Left cardiac atrium (tissue), 4 donors: ENCODE measurements around the gene DACH1. TPM values are rescaled to one million over a fixed set of nuclear protein-coding genes. Genes with fewer than 3 reads are reported as not detected.
A peak's percentile ranks its signal among the peaks of the same experiment; 100 is the strongest.
"Not testable (repeated sequence)": the region's sequence is repeated elsewhere in the genome, so short reads cannot be mapped to it uniquely, and the experiment has no call there.

ENCODE experiments used
- ATAC-seq, 2 donors: fragments of 200-7000 bp; cut with Tn5 transposase; one replicate each; pipeline ENCODE4 v1.9.1; 2020; ENCODE audit warnings: mild to moderate bottlenecking in 2 of 2, moderate library complexity in 2 of 2
- DNase-seq: peaks from one replicate; pipeline ENCODE4 v3.0.0-alpha.2; 2020
- intact Hi-C, 2 donors: fragments of 100-400 bp; cut with DNase I; formaldehyde crosslinking; loops; one replicate each; pipeline versions ENCODE4 v1.14.1 to v1.15.1; 2022 to 2023
- total RNA-seq, 2 donors: library from RNA; stranded (reverse); fragmentation: NEBNext Ultra II Directional; extraction: Animal tissue kit (Norgen Biotek cat#: 25700); gene quantifications; one replicate each; pipeline ENCODE4 v1.2.1, GENCODE V29; 2021
- donor health status: DM: no; HTN: yes; CAD: no.
- donor health status: DM: no; HTN: yes; CAD: no; lungs with severe emphysema.
- donor health status: DM: yes; HTN: yes; CAD: no.
- donor health status: Dilated cardiomyopathy.

The DACH1 gene
- total RNA-seq, 2 donors from 2014 or later, result 1.7 to 3.1 TPM

DNA sequence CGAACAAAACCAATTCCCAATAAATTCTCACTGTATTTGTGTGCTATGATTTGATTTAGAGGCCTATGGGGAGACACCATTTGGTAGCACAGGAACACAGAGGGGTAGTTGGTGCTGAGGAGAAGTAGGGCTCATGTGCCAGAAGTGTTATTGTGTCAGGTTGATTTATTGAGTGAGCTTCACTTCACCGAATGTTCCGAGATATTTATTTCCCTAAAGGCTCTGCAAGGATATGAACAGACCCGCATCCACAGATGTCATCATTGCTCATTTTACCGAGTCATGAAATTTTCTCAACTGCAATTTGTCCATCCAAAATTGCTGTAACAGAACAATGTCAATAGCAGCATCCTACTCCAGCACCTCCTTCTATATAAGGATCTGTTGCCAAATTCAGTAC lies 69.5 kb downstream of the DACH1 start:
- intact Hi-C loops, result no loop called here

GRCh38 chr13:71789693-71790329 lies 77.2 kb downstream of the DACH1 start:
- ATAC-seq, result no peak
- intact Hi-C loops, result no loop called here
- no peak for DNase-seq

More for the DNA sequence above, 69.5 kb downstream of the DACH1 start:
- no peak for DNase-seq
- ATAC-seq, result no peak

GRCh38 chr13:71789037-71789436 lies 78.0 kb downstream of the DACH1 start:
- ATAC-seq, result no peak
- DNase-seq, result no peak
- intact Hi-C loops, result no loop called here

- no peak for DNase-seq
- intact Hi-C loops, result no loop called here
- ATAC-seq, result no peak
Measured at GRCh38 chr13:71787414-71787813, 79.6 kb downstream of the DACH1 start.

- ATAC-seq (no peak), DNase-seq (no peak)
- intact Hi-C loops, result no loop called here
Measured at GRCh38 chr13:71786875-71787274, 80.1 kb downstream of the DACH1 start.

GRCh38 chr13:71785361-71785760 lies 81.6 kb downstream of the DACH1 start:
- no peak for ATAC-seq
- DNase-seq, result no peak
- intact Hi-C loops, result no loop called here

DNA sequence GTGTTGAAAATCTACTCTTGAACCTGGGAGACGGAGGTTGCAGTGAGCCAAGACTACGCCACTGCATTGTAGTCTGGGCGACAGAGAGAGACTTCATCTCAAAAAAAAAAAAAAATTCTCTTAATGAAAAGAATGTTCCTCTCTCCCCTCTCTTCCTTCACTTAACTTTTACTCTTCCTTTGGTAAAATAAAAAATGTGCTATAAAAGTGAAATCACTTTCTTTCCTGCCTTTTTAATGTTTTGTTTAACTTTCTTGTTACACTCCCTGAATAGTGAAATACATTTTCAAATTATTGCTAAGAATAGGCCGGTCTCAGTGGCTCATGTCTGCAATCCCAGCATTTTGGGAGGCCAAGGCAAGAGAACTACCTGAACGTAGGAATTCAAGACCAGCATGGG lies 86.5 kb downstream of the DACH1 start:
- intact Hi-C loops, result no loop called here
- DNase-seq, result no peak
- ATAC-seq, result no peak

DNA sequence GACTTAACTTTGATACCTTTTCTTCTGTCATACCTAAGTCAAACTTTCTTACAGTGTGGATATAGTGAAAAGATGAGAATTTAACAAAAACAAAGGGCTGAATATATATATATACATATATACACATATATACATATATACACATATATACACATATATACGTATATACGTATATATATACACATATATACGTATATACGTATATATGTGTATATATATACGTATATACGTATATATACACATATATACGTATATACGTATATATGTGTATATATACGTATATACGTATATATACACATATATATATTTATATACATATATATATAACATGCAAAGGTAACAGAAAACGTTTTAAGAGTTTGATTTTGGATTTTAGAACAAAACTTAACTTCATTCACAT lies 88.0 kb downstream of the DACH1 start:
- intact Hi-C loops, DNase-seq, ATAC-seq: not testable (repeated sequence)

DNA sequence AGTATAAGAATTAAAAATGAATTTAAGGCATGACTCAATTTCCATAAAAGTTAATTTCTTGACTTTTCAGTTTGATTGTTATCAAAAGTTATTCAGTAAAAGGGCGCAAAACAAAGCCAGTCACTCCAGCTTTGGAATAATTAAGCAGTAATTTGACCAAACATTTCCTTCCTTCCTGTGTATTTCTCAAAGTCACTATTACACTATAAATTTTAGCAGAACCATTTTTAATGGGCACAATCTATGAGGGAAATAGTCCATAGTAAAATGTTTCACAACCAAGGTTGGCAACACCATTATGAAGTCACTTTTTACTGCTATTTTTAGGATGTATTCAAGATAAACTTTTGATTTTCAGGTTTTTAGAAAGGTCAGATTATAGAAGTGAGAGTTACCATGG lies 91.0 kb downstream of the DACH1 start:
- DNase-seq (no peak), ATAC-seq (no peak)
- intact Hi-C loops, result no loop called here

DNA sequence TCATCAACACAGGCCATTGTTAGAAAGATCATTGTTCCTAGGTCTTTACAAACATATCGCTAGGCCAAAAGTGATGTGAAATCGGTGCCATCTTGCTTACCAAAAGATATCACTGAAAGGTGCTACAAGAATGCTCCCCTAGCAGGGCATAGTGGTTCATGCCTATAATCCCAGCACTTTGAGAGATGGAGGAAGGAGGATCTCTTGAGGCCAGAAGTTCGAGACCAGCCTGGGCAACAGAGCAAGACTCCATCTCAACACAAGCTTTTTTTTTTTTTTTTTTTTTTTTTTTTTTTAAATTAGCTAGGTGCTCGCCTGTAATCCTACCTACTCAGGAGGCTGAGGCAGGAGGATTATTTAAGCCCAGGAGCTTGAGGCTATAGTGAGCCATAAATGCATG lies 92.1 kb downstream of the DACH1 start:
- intact Hi-C loops, result no loop called here
- DNase-seq, result no peak

GRCh38 chr13:71773531-71773930 lies 93.5 kb downstream of the DACH1 start:
- no peak for ATAC-seq
- no peak for DNase-seq
- intact Hi-C loops, result no loop called here

More for the DNA sequence above, 92.1 kb downstream of the DACH1 start:
- no peak for ATAC-seq

- DNase-seq (no peak), ATAC-seq (no peak)
- intact Hi-C loops, result no loop called here
Measured at GRCh38 chr13:71772361-71772760, 94.6 kb downstream of the DACH1 start.

DNA sequence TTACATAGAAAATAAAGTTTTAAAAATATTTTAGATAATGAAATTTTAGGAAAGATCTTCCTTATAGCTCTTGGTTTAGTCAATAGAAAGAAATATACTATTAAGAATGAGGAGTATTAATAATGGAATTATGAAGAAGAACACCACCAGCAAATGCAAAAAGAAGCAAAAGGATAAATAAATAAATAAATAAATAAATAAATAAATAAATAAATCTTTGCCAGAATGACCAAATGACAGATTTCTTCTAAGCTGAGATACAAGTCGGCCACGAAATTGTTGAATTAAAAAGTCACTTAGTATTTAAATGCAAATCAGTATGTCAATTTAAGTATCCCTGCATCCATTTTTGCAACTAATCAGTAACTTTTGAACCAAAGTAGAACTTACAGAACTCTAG lies 95.9 kb downstream of the DACH1 start:
- ATAC-seq, result no peak
- no peak for DNase-seq
- intact Hi-C loops, result no loop called here

DNA sequence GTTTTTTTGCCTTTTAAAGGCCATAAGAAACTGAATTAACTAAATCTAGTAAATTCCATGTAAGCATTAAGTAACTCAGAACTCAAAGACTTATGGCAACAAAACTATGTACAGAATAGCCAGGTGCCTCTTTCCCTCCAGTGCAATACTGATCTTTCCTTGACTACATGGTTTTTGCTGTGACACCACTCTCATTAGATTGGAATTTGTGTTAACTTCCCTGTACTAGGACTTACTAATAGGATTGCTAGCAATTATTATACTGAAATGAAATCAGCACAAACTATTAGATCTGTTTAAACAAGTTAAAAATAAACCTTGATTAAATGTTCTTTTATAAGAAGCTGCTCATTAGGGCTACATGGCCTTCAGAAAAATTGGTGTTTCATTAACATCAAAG lies 96.3 kb downstream of the DACH1 start:
- no peak for ATAC-seq
- intact Hi-C loops, result no loop called here

DNA sequence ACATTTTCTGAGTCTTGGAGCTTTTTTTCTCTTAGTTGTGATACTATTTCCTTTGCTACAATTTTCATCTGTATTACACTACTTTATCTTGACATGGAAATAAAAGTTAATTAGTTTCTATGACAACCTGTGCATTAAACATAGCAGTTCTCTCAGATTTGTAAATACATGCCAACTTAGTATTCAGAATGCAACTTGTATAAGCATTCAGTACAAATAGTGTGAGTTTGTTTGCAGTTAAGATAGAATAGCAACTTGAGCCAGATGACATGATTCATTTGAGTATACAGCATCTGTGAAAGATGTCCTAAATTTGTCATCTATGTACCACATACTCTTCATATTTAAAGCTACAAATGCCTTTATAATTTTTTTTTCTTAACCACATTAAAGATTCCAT lies 98.1 kb downstream of the DACH1 start:
- DNase-seq (no peak), ATAC-seq (no peak)
- intact Hi-C loops, result no loop called here

More for the DNA sequence above, 96.3 kb downstream of the DACH1 start:
- DNase-seq, result no peak

GRCh38 chr13:71759651-71760511 lies 107.1 kb downstream of the DACH1 start:
- DNase-seq (no peak), ATAC-seq (no peak)
- intact Hi-C loops, result no loop called here

- intact Hi-C loops, result no loop called here
- ATAC-seq, result no peak
- DNase-seq, result no peak
Measured at GRCh38 chr13:71758828-71759227, 108.2 kb downstream of the DACH1 start.

- DNase-seq, result peak; percentile 18
- intact Hi-C loops, result no loop called here
- ATAC-seq, result peak; percentile 80 to 82
Measured at GRCh38 chr13:71754407-71754974, 112.5 kb downstream of the DACH1 start.

DNA sequence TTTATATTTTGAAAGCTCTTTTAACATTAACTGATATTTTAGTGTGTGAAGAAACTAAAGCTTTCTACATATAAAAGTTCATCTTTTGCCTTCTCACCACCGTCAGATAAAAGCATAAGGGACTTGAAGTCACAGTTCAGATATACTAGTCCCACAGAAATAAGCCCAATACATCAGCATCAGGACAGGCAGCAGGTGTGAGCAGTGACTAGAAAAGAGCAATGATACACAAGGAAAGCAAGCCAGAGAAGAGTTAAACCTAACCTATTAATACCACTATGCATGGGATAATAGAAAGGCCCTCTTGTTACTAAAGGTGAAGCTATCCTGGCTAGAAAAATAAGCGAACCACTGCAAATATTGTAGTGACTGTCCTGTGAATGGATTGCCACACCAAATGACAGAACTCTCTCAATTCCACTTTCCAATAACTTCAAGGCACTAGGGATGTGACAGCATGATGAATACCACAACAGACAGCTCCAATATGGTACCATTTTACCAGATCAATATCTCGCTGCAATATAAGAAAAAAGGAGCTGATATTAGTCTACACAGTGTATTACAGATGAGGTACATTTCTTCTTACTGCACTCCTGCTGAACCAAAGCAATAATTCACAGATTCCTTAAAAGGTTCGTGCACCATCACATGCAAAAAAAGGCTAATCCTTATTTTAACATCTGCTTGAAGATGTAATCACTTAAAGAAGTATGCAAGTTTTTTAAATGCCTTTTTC lies 114.1 kb downstream of the DACH1 start:
- ATAC-seq, result no peak
- intact Hi-C loops, result no loop called here
- no peak for DNase-seq

DNA sequence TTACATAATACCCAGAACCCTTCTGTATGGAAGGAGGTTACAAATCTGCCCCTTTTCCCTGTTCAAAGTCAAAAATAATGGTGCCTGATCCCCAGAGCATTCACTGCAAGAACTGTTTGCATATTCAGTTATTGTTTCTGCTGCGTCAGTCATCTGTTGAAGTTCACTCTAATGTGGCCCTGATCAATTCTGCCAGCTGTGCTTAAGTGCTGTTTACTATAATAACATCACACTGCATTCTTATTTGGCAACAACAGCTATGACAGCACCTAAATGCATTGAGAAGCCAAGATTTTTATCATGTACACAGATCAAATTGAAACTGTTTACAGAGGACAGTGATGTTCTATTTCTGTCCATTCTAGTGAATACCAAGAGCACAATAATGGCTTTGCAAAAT lies 115.9 kb downstream of the DACH1 start:
- DNase-seq (no peak), ATAC-seq (no peak)
- intact Hi-C loops, result no loop called here
